Hepatocyte (in vitro differentiated cells): Measurements from ENCODE around the gene KNDC1.

ENCODE experiments used
- CTCF ChIP-seq: fragments of 200-600 bp; sonication (generic); IDR thresholded peaks from 2 replicates; pipeline ENCODE4 v1.5.1; 2016; ENCODE audit warnings: antibody characterized with exemption, mild to moderate bottlenecking; ENCODE audit not compliant: poor library complexity
- EZH2 ChIP-seq: fragments of 200-600 bp; sonication (generic); IDR thresholded peaks from 2 replicates; pipeline ENCODE4 v1.6.1; 2016; ENCODE audit warnings: antibody characterized with exemption, mild to moderate bottlenecking, borderline replicate concordance
- EZH2phosphoT487 ChIP-seq: fragments of 200-600 bp; sonication (generic); IDR thresholded peaks from one replicate; pipeline ENCODE4 v1.6.1; 2018; ENCODE audit warnings: antibody characterized with exemption, mild to moderate bottlenecking, low read depth, moderate library complexity; ENCODE audit not compliant: unreplicated experiment, severe bottlenecking

GRCh38 chr10:133264461-133264860 lies 104.4 kb downstream of the KNDC1 start:
- TF ChIP-seq EZH2phosphoT487 (no peak), EZH2 (no peak), CTCF (no peak)
